Inferior parietal cortex (tissue), 1 donor: ENCODE data around the gene CTNNA2.

Source experiments
- DNase-seq: peaks from one replicate; pipeline ENCODE4 v3.0.0-alpha.2; 2016; ENCODE audit errors: extremely low spot score

The CTNNA2 gene

DNA sequence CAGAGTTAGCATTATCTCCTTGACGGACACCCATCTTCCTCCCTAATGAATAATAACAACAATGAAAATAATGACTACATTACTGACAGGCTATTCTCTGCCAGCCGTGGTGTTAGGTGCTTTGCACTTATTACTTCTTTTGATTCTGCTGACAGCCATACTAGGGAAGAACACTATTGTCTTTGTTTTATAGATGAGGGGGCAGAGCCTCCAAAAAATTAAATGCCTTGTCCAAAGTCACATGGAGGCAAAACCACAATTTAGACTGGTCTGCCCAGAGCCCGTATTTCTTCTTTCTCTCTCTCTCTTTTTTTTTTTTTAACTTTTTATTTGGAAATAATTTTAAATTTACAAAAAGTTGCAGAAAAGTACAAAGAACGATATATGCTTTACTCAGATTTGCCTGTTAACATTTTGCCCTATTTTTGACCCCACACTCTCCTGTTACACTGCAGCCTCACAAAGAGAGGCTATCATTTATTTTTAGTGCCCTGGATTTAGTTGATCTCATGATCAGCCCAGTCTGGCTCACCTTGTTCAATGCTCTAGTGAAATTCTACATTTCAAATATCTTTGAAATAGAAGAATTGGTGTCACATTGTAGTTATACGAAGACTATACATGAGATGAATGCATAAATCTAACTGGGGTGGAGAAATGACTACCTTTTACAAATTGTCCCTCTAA, 422.3 kb downstream of the CTNNA2 start:
- DNase-seq, result no peak

DNA sequence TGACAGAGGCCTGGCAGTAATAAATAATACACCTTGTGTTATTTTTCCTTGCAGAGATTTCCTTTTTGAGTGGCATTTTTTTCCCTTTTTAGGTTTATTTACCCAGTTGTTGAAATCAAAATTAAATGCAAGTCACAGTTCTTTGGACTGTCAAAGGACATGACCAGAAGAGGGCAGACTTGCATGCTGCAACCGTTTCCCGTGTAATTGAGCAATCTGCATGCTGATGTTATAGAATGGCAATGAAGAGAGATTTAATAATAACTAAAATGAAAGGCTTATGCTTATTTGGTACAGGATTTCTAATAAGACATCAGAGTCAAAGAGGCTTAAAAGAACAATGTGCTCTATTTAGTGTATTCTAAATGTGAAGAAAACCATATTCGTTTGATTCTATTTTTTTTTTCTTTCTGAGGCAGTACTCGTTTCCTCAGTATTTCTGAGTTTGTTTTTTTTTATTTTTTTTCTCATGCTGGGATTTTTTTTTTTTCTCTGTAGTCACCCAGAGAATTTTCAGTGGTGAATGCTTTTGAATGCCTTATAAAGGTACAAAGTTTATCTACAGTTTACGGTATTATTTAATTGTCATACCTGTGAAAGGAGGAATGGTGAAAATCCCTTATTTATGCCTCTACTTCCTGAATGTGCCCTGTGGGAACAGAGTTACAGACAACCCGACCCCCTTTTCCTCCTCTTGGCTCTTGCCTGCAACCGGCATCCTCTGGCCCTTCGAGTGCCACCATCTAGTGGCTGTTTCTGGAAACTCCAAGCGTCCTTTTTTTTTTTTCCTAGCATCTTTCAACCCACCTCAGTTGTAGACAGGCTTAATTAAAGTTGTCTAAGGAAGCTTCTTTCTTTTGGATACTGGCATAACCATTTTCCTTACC, 423.2 kb downstream of the CTNNA2 start:
- DNase-seq, result peak; percentile 87

DNA sequence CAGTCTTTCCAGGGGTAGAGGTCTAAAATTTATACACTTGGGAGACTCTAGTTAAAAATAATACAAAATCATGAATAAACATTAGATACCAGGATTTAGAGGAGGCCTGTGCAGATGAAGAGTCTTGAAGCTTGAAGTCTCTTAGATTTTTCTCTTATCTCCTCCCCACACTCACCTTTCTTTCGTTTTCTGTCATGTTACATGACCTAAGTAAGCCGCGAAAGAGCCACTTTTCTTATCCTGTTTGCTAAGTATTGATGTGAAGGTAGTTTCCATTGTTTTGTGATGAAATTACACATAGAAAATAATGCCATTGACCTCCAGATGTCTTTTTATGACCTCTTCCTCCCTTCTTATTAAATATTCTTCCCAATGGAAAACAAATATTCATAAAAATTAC, 423.9 kb downstream of the CTNNA2 start:
- no peak for DNase-seq

DNA sequence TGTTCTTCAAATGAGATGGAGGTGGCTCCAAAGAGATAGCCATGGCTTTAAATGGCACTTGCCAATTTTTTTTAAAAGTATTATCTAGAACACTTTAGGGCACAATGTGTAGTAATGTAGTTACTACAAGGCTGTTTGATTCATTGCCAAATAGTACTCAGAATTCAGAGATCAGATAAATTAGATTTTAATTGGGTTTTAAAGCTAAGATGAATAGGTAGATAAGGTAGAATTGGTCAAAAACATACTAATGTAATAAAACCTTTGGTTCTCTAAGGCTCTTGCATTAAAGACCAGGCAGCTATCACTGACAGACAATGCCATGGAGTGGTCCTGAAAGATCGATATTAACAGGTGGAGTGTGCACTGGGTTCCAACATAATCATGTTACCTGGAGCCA, 425.8 kb downstream of the CTNNA2 start:
- DNase-seq, result no peak

DNA sequence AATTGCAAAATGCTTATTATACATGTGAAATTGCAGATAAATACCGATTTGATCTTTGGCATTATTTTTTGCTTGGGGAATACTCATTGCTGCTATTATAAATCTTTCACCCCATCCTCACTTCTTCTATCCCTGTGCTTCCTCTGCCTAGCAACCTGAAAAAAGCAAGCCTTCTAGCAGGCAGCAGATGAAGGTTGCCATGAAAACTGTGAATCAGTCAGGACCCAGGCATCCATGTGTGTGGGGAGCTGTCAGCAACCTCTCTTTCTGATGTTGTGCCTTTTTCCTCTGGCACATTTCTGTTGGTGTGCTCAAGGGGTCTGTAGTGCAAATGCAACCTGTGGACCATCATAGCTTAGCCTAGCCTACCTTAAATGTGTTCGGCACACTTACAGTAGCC, 427.5 kb downstream of the CTNNA2 start:
- no peak for DNase-seq

DNA sequence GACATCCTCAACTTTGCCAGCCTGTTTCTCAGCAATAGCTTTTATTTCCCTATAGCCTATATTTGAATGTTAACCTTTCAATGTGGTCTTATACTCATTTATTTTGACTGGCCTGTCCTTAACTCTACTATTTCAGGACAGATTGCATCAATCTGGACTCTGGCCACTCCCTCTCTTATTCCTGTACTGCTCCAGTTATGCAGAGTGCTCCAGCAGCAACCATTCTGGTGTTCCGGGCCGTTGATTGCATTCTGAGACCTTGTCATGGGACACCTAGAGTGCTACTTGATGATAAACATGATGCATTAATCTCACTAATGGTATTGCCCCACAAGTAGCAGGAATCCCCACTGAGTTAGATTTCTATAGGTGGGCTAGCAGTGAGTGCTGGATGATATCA, 428.3 kb downstream of the CTNNA2 start:
- DNase-seq, result no peak

DNA sequence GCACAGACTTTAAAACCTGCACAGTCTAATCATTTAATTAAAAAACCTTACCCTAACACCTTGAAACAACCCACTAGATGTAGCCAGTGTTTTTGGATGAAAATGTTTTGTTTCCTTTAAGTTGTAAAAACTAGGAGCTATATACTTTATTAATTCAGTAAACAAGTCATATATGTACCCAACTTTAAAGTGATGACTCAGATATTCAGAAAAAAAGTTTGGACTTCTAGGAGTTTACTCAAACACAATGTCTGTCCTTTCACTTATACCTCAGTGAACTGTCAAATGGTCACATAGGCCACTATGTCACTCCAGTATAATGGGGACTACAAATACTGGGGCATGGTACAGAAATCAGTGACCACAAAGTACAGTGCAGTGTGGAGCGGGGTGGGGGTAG, 431.4 kb downstream of the CTNNA2 start:
- DNase-seq, result no peak

DNA sequence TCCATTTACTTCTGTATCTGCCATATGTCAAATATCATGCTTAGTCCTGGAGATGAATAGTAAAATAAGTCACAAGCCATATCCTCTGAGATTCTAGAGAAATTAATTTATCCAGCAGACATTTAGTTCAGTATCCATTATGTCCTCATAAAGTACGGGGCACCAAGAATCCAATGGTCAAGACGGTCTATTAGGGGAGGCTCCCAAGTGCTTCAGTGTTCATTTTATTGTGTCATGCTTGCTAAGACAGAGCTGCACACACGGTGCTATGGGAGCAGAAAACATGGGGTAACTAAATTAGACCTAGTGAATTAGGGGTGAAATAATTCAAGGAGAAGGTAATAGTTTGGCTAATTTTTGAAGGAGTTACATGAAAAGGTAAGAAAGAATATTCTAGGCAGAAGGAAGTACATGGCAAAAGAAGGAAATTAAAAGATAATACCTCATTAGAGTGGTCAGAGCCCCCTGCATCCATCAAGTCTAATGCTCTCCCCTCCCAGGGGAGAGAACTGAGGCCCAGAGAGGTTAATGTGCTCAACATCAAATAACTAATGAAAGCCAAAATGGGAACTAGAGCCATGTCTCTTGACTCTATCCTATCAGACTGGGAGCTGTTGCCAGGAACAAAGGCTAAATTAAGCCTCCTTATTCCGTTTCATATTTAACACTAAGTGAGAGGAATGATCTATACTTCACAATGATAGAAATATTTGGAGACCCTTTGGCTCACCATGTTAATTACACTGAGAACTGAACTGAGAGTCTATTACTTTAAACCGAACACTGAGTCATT, 433.0 kb downstream of the CTNNA2 start:
- no peak for DNase-seq

DNA sequence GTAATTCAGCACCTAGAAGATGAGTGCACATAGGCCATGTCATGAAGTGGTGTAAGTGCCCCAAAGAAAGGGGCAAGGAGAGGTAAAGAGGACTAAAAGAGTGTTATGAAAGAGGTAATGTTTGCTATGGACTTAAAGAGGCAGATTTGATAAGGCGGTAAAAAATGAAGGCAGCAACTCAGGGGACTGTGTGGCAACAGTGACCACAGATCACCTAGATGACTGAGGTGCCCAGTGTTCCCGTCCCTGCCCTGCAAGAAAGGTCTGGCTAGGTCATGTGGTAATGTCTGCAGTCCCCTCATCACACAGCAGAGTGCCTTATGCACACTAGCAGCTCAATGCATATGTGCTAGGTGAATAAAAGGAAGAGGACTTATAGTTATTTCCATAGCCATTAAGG, 434.9 kb downstream of the CTNNA2 start:
- no peak for DNase-seq

DNA sequence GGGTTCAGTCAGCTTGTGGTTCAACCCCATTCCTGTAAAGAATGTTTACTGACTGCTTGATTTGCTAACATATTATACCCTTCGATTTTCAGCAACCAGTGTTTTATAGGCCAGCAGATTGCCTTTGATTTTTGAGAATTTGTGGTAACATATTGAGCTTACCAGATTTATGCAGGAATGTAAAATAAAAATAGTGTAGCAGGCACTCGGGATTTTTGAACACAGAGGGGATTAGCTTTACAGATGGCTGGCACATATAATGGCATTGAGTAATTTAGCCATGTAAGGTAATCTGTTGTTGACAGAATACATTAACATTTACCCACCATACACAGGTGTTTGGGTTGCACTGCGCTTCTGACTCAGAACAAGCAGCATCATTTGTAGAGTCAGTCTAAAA, 437.7 kb downstream of the CTNNA2 start:
- DNase-seq, result no peak

DNA sequence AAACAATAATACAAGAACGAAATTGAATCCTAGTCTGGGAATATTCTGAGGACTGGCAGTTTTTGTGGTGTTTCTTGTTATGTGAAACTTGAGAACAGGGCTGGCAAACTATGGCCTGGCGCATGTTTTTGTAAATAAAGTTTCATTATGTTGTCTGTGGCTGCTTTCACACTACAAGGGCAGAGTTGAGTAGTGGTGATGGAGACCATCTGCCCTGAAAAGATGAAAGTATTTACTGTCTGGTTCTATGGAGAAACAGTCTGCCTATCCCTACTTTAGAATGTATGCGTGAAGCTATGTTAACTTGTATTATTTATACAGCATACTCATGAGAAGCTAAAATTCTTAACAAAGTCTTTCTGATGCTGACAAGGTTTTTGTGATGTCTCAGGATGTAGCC, 439.8 kb downstream of the CTNNA2 start:
- no peak for DNase-seq

DNA sequence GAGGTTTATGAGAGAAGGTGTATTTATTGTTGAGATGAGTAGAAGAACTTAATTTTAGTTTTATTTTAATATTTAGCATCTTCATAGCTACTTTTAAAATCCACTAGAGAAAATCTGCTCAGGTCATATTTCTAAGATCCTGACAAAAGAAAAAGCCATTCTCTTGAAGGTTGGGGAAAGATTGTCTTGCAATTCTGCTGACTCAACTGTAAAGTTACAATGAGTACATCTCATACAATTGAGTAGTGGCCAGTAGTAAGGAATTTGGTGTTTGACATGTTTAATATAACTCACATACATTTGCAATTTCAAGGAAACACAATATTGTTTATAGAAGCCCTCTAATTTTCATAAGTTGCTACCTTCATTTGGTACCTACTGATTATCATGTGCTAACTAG, 447.2 kb downstream of the CTNNA2 start:
- no peak for DNase-seq

DNA sequence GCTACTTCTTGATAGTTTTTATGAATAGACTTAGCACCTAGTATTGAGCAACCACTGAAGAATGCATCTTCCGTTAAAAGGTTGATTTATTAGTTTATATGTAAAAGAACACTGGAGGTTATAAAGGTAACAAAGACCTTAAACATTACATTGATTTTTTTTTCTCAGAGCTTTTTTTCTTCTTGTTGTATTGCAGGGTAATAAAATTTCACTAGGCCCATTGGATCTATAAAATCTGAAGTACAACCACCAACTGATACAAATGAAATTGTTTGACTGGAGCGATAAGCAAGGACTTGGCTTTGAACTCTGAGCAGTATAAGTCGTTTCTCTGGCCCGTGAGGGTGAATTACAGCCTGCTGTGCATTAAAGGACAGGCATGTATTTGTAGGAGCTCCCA, 447.7 kb downstream of the CTNNA2 start:
- no peak for DNase-seq

DNA sequence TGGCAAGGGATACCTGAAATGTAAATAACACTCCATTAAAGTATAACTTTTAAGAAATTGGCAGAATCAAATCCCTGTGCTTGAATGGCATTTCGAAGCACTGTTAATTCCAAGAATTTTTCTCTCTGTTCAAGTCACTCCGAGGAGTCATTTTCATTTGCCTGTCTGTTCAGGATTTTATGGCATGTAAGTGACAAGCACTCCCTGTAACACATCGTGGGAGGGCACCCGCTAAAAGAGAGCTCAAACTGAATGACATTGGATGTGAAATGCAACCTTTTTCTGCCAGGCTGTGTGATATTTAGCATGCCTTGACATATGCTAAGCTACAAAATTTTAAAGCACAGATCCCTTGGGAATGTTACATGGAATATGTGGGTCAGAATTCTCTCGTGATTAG, 452.1 kb downstream of the CTNNA2 start:
- no peak for DNase-seq

DNA sequence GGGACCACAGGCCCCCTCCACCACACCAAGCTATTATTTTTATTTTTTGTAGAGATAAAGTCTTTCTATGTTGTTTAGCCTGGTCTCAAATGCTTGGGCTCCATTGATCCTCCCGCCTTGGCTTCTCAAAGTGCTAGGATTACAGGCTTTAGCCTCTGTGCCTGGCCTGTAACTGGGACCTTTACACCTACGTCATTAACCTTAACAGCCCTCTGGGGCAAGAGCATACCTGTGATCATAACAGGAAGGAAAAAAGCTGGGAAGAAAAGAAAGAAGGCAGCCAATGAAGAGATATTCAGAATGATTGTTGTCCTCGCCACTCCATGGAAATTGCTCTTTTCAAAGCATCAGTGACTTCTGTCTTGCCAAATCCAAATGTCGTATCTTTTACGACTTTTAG, 453.5 kb downstream of the CTNNA2 start:
- DNase-seq, result no peak

DNA sequence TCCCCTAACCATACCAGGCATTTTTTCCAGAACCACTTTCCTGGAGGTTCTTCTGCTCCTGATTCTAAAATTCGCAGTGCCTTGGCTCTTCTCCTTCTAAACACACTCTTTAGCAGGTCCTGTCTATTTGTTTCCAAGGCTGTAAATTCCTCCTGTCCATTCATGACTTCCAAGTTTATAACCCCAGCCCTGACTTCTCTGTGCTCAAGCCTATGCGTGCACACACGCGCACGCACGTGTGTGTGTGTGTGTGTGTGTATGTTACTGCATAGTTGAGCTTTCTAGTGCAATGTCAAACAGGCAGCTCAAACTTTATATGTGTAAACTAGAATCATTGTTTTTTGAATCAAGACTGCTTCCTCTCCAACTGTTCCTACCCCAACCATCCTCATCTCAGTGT, 454.0 kb downstream of the CTNNA2 start:
- no peak for DNase-seq

DNA sequence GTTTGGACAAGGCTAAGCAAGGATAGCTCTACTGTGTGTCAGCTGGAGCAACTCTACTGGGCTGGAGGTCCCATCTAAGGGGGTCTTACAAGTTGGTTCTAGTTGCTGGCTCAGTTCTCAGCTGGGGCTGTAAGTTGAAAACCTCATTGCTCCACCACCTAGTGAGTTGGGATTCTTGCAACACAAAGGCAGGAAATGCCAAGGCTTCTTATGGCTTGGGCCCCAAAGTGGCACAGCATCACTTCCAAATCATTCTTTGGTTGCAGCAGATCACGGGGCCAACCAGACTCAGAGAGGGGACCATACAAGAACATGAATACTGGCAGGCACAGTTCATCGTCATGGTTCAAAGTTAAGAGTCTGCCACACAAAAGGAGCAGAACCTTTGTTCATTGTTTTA, 459.0 kb downstream of the CTNNA2 start:
- no peak for DNase-seq

DNA sequence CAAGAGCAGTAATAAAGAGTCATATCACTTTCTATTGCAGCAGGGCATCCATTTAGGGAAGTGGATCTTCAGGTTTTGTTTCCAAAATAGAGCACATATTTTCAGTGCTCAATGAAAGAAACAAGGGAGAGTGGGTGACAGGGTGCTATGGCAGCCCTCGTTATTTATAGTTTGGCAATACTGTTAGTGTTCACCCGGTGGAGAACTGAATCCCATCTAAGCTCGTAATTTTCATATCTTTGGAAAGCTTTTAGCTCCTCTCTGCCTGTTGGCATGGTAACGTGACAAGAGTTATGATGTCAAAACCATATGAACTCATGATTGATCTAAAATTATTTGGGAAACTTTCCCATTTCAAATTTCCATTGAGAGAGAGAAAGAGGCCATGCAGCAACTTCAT, 459.8 kb downstream of the CTNNA2 start:
- peak; percentile 52 for DNase-seq

DNA sequence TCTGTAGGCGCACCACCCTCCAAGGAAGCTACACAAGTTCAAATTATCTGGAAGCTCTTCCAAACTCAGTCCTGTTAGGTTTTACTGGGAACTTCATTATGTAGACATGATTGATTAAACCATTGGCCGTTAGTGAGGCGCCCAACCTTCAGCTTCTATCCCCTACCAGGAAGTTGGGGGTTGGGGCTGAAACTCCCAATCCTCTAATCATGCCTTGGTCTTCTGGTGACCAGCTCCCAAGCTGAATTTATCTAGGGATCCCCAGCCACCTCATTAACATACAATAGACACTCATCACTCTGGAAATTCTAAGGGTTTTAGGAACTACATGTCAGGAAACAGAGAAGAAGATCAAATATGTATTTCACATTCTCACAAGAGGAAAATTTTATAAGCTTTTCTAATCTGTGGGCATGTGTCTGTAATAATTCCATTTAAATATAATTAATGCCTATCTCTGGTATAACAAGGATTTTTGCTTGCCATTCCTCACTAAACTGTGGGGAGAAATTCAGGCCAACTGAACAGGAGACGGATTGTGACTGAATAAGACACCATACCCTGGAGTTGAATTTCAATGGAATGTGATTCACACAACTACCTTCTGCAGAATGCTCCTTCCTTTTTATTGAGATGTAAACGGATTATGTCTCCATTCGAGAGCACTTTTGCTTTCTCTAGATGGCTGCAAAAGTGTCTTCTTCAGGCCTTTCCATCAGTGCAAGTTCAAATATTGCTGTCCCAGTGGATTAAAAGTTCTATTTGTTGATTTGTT, 463.1 kb downstream of the CTNNA2 start:
- no peak for DNase-seq

DNA sequence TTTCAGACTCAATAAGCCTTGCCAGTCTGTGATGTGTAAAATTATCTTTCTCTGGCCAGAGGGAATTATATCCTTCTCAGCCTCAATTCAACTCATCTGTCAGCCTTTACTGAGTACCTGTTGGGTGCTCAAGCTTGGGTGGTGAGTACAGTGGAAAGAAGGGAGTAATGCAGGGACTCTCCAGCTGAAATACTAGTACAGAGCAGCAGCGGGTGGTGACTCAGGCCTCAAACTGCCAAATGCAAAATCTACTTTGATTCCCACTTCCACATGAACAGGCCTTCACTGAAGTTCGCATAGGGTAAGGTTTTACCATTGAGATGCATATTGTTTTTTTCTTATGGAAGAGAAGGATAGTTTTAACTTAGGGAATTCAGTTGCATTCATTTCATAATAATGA, 464.9 kb downstream of the CTNNA2 start:
- no peak for DNase-seq

DNA sequence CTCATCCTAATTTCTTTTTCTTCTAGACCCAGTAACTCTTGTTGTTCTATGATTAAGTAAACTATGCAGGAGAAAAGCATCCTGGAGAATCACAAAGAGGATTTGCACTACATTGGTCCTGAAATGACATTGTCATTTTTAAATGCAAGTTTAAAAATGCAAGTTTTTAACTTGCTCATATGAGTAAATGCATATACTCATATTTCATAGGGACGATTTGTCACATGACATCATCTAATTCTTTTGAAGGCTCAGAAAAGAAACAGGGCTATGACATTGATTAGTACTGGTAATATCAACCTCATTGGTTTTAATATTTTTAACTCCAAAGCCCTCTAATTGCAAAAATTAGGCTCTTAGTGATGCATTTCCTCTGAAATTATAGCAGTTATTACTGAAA, 467.3 kb downstream of the CTNNA2 start:
- peak; percentile 32 for DNase-seq

DNA sequence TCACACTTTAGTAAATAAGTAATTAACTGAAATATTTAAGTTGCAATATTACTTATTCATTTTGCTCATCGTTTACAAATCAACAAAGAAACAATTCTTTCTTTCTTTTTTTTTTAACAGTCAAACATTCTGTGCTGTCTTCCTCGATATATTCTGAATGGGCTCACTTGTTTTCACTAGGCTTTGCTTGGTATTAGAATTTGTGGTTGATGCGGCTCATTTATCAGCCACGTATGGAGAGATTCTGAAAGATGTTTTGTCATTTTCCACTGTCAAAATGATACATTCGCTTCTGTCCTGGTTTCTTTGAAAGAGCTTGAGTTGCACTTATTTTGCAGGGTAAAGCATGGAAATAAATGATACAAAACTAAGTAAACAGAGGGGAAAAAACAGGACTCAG, 468.0 kb downstream of the CTNNA2 start:
- peak; percentile 63 for DNase-seq
